IPS-18a (cell line): Measurements from ENCODE around the gene NPTXR.
"Not testable (repeated sequence)": the region's sequence is repeated elsewhere in the genome, so short reads cannot be mapped to it uniquely, and the experiment has no call there.

Experiments
- H3K27ac ChIP-seq: one replicate; pipeline ENCODE4 v1.5.1; 2013; ENCODE audit warnings: low read length
- H3K27me3 ChIP-seq: one replicate; pipeline ENCODE4 v1.6.1; 2013; ENCODE audit warnings: mild to moderate bottlenecking, low read length; ENCODE audit not compliant: control insufficient read depth, insufficient read depth
- H3K36me3 ChIP-seq: one replicate; pipeline ENCODE4 v1.6.1; 2013; ENCODE audit warnings: low read depth, low read length; ENCODE audit not compliant: control insufficient read depth
- H3K4me1 ChIP-seq: one replicate; pipeline ENCODE4 v1.6.1; 2013; ENCODE audit warnings: low read depth, low read length; ENCODE audit not compliant: control insufficient read depth
- H3K4me3 ChIP-seq: one replicate; pipeline ENCODE4 v1.5.1; 2013; ENCODE audit warnings: low read length
- H3K9ac ChIP-seq: one replicate; pipeline ENCODE4 v1.6.1; 2013; ENCODE audit warnings: mild to moderate bottlenecking, low read length, moderate library complexity
- H3K9me3 ChIP-seq: one replicate; pipeline ENCODE4 v1.6.1; 2013; ENCODE audit warnings: low read depth, low read length; ENCODE audit not compliant: control insufficient read depth

The NPTXR gene

DNA sequence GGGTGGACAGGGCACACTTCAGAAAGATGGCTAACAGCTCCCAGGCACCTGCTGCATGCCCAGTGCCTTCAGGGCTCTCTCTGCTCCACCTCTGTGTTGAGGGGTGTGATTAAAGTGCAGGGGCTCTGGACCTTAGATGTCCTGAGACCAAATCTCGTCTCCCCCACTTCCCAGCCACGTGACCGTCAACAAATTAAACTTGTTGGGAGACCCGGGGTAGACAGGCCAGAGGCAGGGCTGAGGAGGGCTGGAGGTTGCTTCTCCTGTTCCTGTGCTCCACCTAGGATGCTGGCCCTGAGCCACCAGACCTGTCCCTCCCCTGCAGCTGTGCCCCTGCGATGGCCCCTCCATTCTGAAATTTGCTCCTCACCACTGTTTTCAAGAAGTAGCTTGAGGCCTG is 17.0 kb downstream of the NPTXR start:
- no peaks in the 10 kb centered on the region for H3K27me3 ChIP-seq
- no peak overlapping the region for H3K27ac ChIP-seq
- H3K36me3 ChIP-seq, result no peaks in the 10 kb centered on the region
- H3K4me1 ChIP-seq, result peaks cover 3% of the 10 kb centered on the region
- no peak overlapping the region for H3K9ac ChIP-seq
- no peak overlapping the region for H3K4me3 ChIP-seq
- H3K9me3 ChIP-seq, result no peaks in the 10 kb centered on the region

DNA sequence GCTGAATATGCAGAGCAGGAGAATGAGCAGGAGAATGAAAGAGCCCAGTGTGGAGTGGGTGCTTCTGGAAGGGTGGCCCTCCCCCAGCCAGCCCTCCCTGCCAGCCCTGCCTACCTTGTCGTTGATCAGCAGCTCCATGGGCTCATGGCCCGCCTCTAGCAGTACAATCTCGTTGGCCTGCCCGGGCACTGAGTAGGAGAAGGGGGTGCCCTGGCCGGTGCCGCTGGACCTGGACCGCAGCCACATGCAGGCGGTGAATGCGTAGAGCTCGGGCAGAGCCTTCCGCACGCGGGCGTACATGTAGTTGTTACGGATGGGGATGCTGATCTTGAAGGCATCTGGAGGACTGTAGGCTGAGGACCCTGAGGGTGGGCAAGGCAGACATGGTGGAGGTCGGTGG is 17.4 kb downstream of the NPTXR start:
- Histone ChIP-seq H3K27ac (no peak overlapping the region), H3K9me3 (no peaks in the 10 kb centered on the region), H3K36me3 (no peaks in the 10 kb centered on the region), H3K9ac (no peak overlapping the region), H3K27me3 (no peaks in the 10 kb centered on the region), H3K4me1 (peaks cover 3% of the 10 kb centered on the region), H3K4me3 (no peak overlapping the region)

DNA sequence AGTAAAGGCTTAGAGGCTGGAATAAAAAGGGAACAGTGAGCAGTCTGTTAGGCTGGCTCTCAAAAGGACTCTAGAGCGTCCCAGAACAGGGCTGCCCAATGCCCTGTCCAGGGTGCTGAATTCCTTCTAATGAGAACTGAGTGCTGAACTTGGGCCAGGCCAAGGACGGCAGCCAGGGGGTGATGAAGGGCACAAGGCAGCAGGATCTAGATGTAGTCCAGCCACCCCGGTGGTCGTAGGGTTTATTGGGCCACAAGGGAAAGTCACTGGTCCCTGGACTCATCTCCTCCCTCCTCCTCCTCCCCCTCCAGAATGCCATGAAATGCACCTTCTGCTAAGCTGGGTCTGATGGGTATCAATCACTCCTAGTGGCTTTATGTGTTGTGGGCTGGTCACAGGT is 19.2 kb downstream of the NPTXR start:
- H3K9me3 ChIP-seq, result no peaks in the 10 kb centered on the region
- H3K4me1 ChIP-seq, result peaks cover 3% of the 10 kb centered on the region
- H3K4me3 ChIP-seq, result no peak overlapping the region
- H3K9ac ChIP-seq, result no peak overlapping the region
- H3K36me3 ChIP-seq, result no peaks in the 10 kb centered on the region
- no peak overlapping the region for H3K27ac ChIP-seq
- no peaks in the 10 kb centered on the region for H3K27me3 ChIP-seq

- Histone ChIP-seq H3K27me3 (no peaks in the 10 kb centered on the region), H3K9me3 (no peaks in the 10 kb centered on the region), H3K4me1 (peaks cover 3% of the 10 kb centered on the region), H3K27ac (no peak overlapping the region), H3K9ac (no peak overlapping the region), H3K36me3 (no peaks in the 10 kb centered on the region), H3K4me3 (no peak overlapping the region)
Measured at GRCh38 chr22:38823637-38824036, 20.2 kb downstream of the NPTXR start.

DNA sequence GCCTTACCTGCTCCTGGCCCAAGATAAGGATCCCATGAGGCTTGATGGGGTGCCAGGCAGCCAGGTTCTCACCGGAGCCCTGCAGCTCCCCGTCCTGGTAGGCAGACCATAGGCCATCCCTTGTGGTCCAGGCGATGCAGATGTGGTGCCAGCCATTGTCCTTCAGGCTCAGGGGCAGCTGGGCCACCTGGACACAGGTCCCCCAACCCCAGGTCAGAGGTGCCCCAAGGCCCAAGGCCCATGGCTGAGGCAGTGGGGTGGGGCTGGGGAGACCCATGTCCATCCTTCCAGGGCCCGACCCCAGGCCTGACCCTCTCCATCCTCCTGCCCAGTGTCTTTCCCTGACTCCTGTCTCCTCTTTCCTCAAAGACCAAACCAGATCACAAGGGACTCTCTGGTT is 20.8 kb downstream of the NPTXR start:
- Histone ChIP-seq H3K9ac (no peak overlapping the region), H3K9me3 (no peaks in the 10 kb centered on the region), H3K27me3 (no peaks in the 10 kb centered on the region), H3K36me3 (no peaks in the 10 kb centered on the region), H3K4me3 (no peak overlapping the region), H3K4me1 (no peaks in the 10 kb centered on the region), H3K27ac (no peak overlapping the region)

DNA sequence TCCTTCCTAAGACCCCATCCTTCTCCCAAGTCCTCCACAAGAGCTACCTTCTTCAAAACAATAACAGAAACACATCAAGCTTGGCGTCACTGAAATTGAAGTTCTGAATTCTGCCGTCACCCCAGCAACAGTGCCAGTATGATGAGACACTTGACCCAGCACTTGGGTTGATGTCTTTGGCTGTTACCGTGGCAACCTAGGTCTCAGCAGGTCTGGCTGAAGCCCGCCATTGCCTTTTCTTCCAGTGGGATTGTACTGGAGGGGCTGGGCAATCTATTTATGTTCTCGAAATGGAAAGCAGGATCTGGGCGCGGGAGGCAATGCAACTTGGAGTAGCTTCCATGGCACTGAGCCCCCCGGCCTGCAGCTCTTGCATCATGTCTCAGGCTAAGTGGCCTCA is 23.8 kb downstream of the NPTXR start:
- Histone ChIP-seq H3K27ac (no peak overlapping the region), H3K27me3 (no peaks in the 10 kb centered on the region), H3K4me1 (no peaks in the 10 kb centered on the region)

GRCh38 chr22:38819387-38819940 is 24.4 kb downstream of the NPTXR start:
- Histone ChIP-seq H3K27me3 (no peaks in the 10 kb centered on the region), H3K36me3 (no peaks in the 10 kb centered on the region), H3K9me3 (no peaks in the 10 kb centered on the region), H3K27ac (no peak overlapping the region), H3K9ac (no peak overlapping the region), H3K4me3 (no peak overlapping the region), H3K4me1 (no peaks in the 10 kb centered on the region)

More for the DNA sequence above, 23.8 kb downstream of the NPTXR start:
- no peaks in the 10 kb centered on the region for H3K9me3 ChIP-seq
- H3K36me3 ChIP-seq, result no peaks in the 10 kb centered on the region
- no peak overlapping the region for H3K9ac ChIP-seq
- no peak overlapping the region for H3K4me3 ChIP-seq

DNA sequence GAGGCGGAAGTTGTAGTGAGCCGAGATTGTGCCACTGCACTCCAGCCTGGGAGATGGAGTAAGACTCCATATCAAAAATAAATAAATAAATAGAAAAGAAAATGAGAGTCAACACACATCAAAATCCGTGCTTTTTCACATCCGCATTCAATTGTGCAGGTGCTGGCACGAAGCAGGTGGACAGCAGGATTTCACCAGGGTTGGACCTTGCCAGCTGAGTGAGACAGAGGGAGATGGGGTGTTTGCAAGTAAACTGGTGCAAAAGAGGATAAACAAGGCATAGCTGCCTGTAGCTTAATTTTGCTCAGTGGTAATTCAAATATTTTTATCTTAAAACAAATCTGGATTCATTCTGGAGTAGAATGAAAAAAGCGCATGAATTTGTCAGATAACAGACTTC is 26.6 kb downstream of the NPTXR start:
- no peak overlapping the region for H3K27ac ChIP-seq
- H3K27me3 ChIP-seq, result no peaks in the 10 kb centered on the region
- H3K4me3 ChIP-seq, result no peak overlapping the region
- H3K9ac ChIP-seq, result no peak overlapping the region
- H3K9me3 ChIP-seq, result no peaks in the 10 kb centered on the region
- H3K4me1 ChIP-seq, result no peaks in the 10 kb centered on the region
- H3K36me3 ChIP-seq, result no peaks in the 10 kb centered on the region

DNA sequence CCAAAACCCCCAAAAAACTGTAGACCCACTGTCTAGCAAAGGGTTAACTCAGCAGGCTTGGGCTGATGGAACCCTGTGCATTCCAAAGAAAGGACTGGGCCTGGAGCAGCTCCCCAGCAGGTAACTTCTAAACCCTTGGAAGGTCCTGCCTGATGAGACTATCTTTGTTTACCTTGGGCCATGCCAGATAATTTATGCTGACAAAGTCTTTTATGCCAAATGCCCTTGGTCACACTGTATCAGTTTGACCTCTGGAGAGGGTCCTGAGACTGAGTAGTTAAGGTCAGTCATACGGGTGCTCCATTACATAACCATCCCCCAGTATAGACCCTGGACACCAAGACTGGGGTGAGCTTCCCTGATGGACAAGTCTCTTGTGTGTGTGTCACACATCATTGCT is 28.0 kb downstream of the NPTXR start:
- Histone ChIP-seq H3K4me1 (no peaks in the 10 kb centered on the region), H3K36me3 (no peaks in the 10 kb centered on the region), H3K27ac (no peak overlapping the region), H3K9me3 (no peaks in the 10 kb centered on the region), H3K9ac (no peak overlapping the region), H3K4me3 (no peak overlapping the region), H3K27me3 (no peaks in the 10 kb centered on the region)

- Histone ChIP-seq H3K36me3 (no peaks in the 10 kb centered on the region), H3K27ac (no peak overlapping the region), H3K4me1 (no peaks in the 10 kb centered on the region), H3K27me3 (no peaks in the 10 kb centered on the region), H3K9me3 (no peaks in the 10 kb centered on the region), H3K9ac (no peak overlapping the region), H3K4me3 (no peak overlapping the region)
Measured at GRCh38 chr22:38811241-38811640, 32.6 kb downstream of the NPTXR start.

DNA sequence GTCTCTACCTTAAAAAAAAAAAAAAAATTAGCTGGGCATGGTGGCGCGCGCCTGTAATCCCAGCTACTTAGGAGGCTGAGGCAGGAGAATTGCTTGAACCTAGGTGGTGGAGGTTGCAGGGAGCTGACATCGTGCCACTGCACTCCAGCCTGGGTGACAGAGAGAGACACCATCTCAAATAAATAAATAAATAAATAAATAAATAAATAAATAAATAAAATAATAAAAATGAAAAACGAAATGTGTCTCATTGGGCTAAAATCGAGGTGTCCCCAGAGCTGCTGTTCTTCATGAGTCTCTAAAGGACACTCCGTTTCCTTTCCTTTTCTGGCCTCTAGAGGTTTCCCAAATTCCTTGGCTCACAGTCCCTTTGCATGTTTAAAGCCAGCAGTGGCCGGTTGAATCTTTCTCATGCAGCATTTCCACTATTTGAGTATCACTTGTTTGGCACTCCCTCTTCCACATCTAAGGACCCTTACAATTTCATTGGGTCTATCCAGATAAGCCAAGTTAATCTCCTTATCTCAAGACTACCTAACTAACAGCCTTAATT is 38.7 kb downstream of the NPTXR start:
- not testable (repeated sequence) for H3K36me3 ChIP-seq, H3K27me3 ChIP-seq, H3K27ac ChIP-seq, H3K9ac ChIP-seq, H3K4me3 ChIP-seq, H3K9me3 ChIP-seq, H3K4me1 ChIP-seq

DNA sequence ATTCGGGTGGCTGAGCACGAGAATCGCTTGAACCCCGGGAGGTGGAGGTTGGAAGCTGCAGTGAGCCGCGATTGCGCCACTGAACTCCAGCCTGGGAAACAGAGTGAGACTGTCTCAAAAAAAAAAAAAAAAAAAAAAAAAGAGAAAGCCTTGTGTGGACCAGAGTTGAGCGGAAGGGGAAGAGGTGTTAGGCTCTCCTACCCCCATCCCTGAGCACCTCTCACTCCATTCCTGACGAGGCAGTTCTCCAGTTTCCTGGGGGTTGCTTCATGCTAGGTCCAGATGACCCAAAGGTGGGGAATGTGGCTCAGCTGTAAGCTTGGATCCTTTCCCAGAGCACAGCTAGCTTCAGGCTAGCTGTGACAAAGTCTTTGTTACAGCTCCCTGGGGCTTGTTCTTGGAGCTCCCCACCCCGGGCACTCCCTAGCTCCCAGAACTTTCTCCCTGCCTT is 41.1 kb downstream of the NPTXR start:
- Histone ChIP-seq H3K36me3 (no peaks in the 10 kb centered on the region), H3K27me3 (peaks cover 10% of the 10 kb centered on the region), H3K9me3 (no peaks in the 10 kb centered on the region), H3K9ac (no peak overlapping the region), H3K4me3 (peak overlapping the region; percentile 56), H3K4me1 (no peaks in the 10 kb centered on the region), H3K27ac (no peak overlapping the region)
